Activated T-cell treated with anti-CD3 and anti-CD28 coated beads, Interleukin-2, amount 50 U/mL, for 4 hours (primary cell): ENCODE data around the gene STT3A. TPM values are rescaled to one million over a fixed set of nuclear protein-coding genes. Genes with fewer than 3 reads are reported as not detected.
"Not testable (repeated sequence)": the region's sequence is repeated elsewhere in the genome, so short reads cannot be mapped to it uniquely, and the experiment has no call there.

Experiments used
- ATAC-seq, 2 donors: fragments of 200-7000 bp; cut with Tn5 transposase; one replicate each; pipeline ENCODE4 v1.10.0; 2021
- DNase-seq: peaks from one replicate; pipeline ENCODE4 v3.0.0-alpha.2; 2020
- H3K27me3 Mint-ChIP-seq: one replicate; pipeline ENCODE4 v1.8.0; 2021; ENCODE audit warnings: low read depth, mixed read lengths
- H3K36me3 Mint-ChIP-seq: one replicate; pipeline ENCODE4 v1.8.0; 2022; ENCODE audit warnings: mixed read lengths; ENCODE audit not compliant: insufficient read depth
- H3K4me1 Mint-ChIP-seq: one replicate; pipeline ENCODE4 v1.8.0; 2021; ENCODE audit warnings: low read depth, mixed read lengths
- H3K4me3 Mint-ChIP-seq: one replicate; pipeline ENCODE4 v1.8.0; 2021; ENCODE audit warnings: mild to moderate bottlenecking, moderate library complexity, mixed read lengths
- H3K9me3 Mint-ChIP-seq: one replicate; pipeline ENCODE4 v1.8.0; 2021; ENCODE audit warnings: mixed read lengths
- total RNA-seq, 3 donors: library from RNA; stranded (reverse); gene quantifications; one replicate each; pipeline ENCODE4 v1.2.1, GENCODE V29; 2021

Gene STT3A
- total RNA-seq, 3 donors from 2014 or later: 124 to 148 (median 141) TPM

DNA sequence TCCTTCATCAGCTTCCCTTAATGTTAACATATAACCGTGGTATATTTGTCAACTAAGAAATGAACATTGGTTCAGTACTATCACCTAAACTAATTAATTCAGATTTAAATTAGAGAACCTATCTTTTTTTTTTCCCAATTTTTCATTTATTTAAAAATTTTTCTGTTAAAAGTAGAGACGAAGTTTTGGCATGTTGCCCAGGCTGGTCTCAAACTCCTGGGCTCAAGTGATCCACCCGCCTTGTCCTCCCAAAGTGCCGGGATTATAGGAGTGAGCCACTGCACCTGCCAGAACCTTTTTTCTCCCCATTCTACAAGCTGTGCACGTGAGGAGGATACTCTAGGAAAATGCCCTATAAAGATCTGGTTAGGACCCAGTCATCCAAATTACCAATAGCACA, 19.7 kb upstream of the STT3A start:
- Mint-ChIP-seq H3K36me3 (peaks cover 38% of the 10 kb centered on the region), H3K9me3 (no peaks in the 10 kb centered on the region), H3K4me1 (peaks cover 24% of the 10 kb centered on the region), H3K4me3 (no peak overlapping the region), H3K27me3 (no peaks in the 10 kb centered on the region)
- DNase-seq (no peak), ATAC-seq (no peak)

DNA sequence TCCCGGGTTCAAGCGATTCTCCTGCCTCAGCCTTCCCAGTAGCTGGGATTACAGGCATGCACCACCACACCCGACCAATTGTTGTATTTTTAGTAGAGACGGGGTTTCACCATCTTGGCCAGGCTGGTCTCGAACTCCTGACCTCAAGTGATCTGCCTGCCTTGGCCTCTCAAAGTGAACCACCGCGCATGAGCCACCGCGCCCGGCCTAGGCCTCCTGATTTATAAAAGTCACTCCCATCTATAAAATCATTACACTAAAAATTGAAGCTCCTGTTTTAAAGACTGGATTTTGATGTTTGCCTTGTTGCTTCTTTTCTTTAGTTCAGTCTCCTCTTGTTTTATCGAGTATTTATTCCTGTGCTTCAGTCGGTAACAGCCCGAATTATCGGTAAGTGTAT, 15.5 kb upstream of the STT3A start:
- H3K27me3 Mint-ChIP-seq, ATAC-seq, H3K4me1 Mint-ChIP-seq, H3K4me3 Mint-ChIP-seq, H3K9me3 Mint-ChIP-seq, DNase-seq: not testable (repeated sequence)
- H3K36me3 Mint-ChIP-seq: peaks cover 50% of the 10 kb centered on the region

DNA sequence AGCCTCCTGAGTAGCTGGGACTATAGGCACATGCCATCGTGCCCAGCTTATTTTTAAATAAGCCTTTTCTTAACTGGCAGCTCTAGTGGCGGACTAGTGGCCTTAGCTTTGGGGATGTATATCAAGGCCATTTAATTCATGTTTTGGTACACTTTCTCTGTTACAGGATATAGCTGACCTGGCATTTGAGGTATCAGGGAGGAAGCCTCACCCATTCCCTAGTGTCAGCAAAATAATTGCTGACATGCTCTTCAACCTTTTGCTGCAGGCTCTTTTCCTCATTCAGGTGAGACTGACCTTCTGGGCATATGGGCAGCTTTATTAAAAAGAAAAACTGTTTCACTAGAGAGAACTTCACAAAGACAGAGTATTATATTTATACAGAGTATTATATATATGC, 13.9 kb upstream of the STT3A start:
- no peak for DNase-seq
- no peaks in the 10 kb centered on the region for H3K9me3 Mint-ChIP-seq
- no peaks in the 10 kb centered on the region for H3K27me3 Mint-ChIP-seq
- no peak for ATAC-seq
- no peak overlapping the region for H3K4me3 Mint-ChIP-seq
- peaks cover 2% of the 10 kb centered on the region for H3K4me1 Mint-ChIP-seq
- peaks cover 54% of the 10 kb centered on the region for H3K36me3 Mint-ChIP-seq

DNA sequence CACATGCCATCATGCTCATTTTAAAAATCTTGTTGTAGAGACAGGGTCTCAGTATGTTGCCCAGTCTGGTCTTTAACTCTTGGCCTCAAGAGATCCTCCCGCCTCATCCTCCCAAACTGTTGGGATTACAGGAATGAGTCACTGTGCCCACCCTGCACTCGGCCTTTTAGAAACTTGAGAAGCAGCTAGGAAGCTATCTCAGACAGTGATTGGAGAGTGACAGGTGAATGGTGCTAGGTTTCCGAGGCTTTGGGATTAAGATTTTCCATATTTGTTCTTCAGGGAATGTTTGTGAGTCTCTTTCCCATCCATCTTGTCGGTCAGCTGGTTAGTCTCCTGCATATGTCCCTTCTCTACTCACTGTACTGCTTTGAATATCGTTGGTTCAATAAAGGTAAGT, 12.8 kb upstream of the STT3A start:
- H3K9me3 Mint-ChIP-seq: no peaks in the 10 kb centered on the region
- no peaks in the 10 kb centered on the region for H3K27me3 Mint-ChIP-seq
- ATAC-seq (no peak), DNase-seq (no peak)
- peaks cover 57% of the 10 kb centered on the region for H3K36me3 Mint-ChIP-seq
- peaks cover 2% of the 10 kb centered on the region for H3K4me1 Mint-ChIP-seq
- no peak overlapping the region for H3K4me3 Mint-ChIP-seq

DNA sequence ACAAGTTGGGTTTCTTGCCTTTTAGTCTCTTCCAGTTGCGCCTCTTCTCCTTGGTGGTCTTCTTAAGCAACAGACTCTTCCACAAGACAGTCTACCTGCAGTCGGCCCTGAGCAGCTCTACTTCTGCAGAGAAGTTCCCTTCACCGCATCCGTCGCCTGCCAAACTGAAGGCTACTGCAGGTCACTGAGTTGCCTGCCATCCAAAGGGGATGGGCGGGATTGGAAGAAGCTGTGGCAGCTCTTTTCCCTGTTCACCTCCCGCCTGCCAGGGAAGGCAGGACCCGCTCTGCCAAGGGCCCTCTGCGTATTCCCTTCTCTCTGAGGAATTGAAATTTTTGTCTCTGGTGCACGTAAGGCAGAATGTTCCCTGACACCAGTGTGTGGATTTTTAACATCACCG, 9.2 kb upstream of the STT3A start:
- no peak for ATAC-seq
- H3K4me1 Mint-ChIP-seq: peaks cover 3% of the 10 kb centered on the region
- peaks cover 35% of the 10 kb centered on the region for H3K36me3 Mint-ChIP-seq
- no peak for DNase-seq
- H3K4me3 Mint-ChIP-seq: no peak overlapping the region
- H3K9me3 Mint-ChIP-seq: no peaks in the 10 kb centered on the region
- no peaks in the 10 kb centered on the region for H3K27me3 Mint-ChIP-seq

- Mint-ChIP-seq H3K36me3 (peaks cover 25% of the 10 kb centered on the region), H3K9me3 (no peaks in the 10 kb centered on the region), H3K4me3 (no peak overlapping the region), H3K27me3 (no peaks in the 10 kb centered on the region), H3K4me1 (peaks cover 3% of the 10 kb centered on the region)
- ATAC-seq: no peak
- DNase-seq: no peak
These were observed 7.2 kb upstream of the STT3A start for GRCh38 chr11:125585487-125585886.

DNA sequence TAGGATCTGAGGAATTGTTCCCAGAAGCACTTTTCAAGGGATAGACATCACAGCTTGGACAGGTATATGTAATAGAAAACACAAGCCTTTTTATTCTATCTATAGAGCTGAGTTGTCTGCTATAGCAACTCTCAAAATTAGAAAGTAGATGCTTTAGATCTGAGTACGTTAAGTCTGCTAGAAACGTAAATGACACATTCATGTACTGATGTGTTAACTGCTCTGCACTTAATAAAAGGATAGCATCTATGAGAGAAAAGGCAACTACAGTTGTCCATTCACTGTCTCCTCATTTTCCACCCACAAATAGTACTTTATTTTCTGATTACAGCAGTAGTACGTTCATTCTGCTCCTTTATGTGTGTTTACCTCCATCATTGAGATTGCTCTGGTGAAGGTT, 6.0 kb upstream of the STT3A start:
- H3K27me3 Mint-ChIP-seq: no peaks in the 10 kb centered on the region
- no peak for DNase-seq
- no peak overlapping the region for H3K4me3 Mint-ChIP-seq
- ATAC-seq: no peak
- H3K36me3 Mint-ChIP-seq: peaks cover 22% of the 10 kb centered on the region
- peaks cover 9% of the 10 kb centered on the region for H3K4me1 Mint-ChIP-seq
- no peaks in the 10 kb centered on the region for H3K9me3 Mint-ChIP-seq

- ATAC-seq: no peak
- Mint-ChIP-seq H3K4me1 (peaks cover 11% of the 10 kb centered on the region), H3K4me3 (no peak overlapping the region), H3K36me3 (peaks cover 22% of the 10 kb centered on the region), H3K9me3 (no peaks in the 10 kb centered on the region), H3K27me3 (no peaks in the 10 kb centered on the region)
- no peak for DNase-seq
These were observed 5.2 kb upstream of the STT3A start for GRCh38 chr11:125587480-125587879.

GRCh38 chr11:125588505-125588904, 4.1 kb upstream of the STT3A start:
- peaks cover 16% of the 10 kb centered on the region for H3K4me1 Mint-ChIP-seq
- H3K4me3 Mint-ChIP-seq: no peak overlapping the region
- no peak for ATAC-seq

DNA sequence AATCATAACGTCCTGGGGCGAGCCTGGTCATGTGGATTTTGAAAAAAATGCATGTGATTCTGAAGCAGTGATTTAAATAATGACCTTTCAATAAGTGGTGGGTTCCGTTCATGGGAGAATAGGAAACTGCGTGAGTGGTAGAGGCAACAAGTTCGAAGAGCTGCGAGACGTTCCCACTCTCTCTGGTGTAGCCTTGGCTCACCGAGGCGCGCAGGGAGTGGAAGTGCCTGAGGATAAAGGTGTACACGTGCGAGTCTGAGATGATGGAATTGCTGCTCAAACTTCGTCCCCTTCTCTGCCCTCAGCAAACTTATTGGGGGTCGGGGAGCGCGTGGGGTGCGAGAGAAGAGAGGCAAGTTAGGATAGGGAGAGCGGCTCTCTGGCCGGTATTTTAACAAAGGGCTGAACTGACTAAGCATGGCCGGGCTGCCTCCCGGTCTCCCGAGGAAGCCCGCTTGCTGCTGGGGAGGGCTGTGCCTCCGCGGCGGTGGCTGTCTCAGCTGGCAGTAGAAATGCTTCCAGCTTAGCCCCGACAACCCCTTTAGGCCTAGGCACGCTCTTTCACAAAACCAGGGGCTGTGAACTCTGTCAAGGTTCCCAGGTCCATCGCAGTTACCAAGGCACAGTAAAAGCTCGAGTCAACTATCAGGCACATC, 875 bp upstream of the STT3A start:
- Mint-ChIP-seq H3K36me3 (peaks cover 8% of the 10 kb centered on the region), H3K9me3 (no peaks in the 10 kb centered on the region), H3K4me3 (peak overlapping the region; percentile 99), H3K27me3 (no peaks in the 10 kb centered on the region), H3K4me1 (peaks cover 40% of the 10 kb centered on the region)
- DNase-seq (peak; percentile 31), ATAC-seq (peak; percentile 15 to 19)

More at GRCh38 chr11:125588505-125588904, 4.1 kb upstream of the STT3A start:
- Mint-ChIP-seq H3K9me3 (no peaks in the 10 kb centered on the region), H3K27me3 (no peaks in the 10 kb centered on the region), H3K36me3 (peaks cover 14% of the 10 kb centered on the region)
- no peak for DNase-seq

- Mint-ChIP-seq H3K27me3 (no peaks in the 10 kb centered on the region), H3K36me3 (peaks cover 20% of the 10 kb centered on the region), H3K4me1 (peaks cover 40% of the 10 kb centered on the region), H3K4me3 (peak overlapping the region; percentile 99), H3K9me3 (no peaks in the 10 kb centered on the region)
- ATAC-seq: peak; percentile 3 to 8
- no peak for DNase-seq
These were observed 615 bp downstream of the STT3A start for GRCh38 chr11:125593114-125593820.

DNA sequence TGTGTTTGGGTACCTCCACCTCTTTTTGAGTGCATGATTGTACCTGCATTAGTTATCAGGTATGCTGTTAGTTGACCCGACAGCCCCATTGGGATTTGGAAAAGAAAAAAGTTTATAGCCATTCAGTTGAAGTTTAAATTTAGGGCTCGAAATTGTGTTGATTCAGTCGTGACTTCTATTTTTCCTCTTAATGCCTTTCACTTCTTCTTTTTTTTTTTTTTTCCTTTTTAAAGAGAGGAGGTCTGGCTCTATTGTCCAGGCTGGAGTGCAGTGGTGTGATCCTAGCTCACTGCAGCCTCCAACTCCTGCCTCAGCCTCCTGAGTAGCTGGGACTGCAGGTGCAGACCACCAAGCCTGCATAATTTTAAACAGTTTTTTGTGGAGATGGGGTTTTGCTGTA, 2.3 kb downstream of the STT3A start:
- Mint-ChIP-seq H3K4me1 (peaks cover 38% of the 10 kb centered on the region), H3K9me3 (no peaks in the 10 kb centered on the region), H3K4me3 (peak overlapping the region; percentile 59), H3K36me3 (peaks cover 26% of the 10 kb centered on the region), H3K27me3 (no peaks in the 10 kb centered on the region)
- no peak for ATAC-seq
- no peak for DNase-seq

- peaks cover 9% of the 10 kb centered on the region for H3K4me1 Mint-ChIP-seq
- no peaks in the 10 kb centered on the region for H3K9me3 Mint-ChIP-seq
- no peak overlapping the region for H3K4me3 Mint-ChIP-seq
- H3K27me3 Mint-ChIP-seq: no peaks in the 10 kb centered on the region
- H3K36me3 Mint-ChIP-seq: peaks cover 49% of the 10 kb centered on the region
- ATAC-seq (no peak), DNase-seq (no peak)
These were observed 8.0 kb downstream of the STT3A start for GRCh38 chr11:125600663-125601062.

- ATAC-seq (no peak), DNase-seq (no peak)
- no peaks in the 10 kb centered on the region for H3K27me3 Mint-ChIP-seq
- H3K36me3 Mint-ChIP-seq: peaks cover 49% of the 10 kb centered on the region
- peaks cover 2% of the 10 kb centered on the region for H3K4me1 Mint-ChIP-seq
- H3K4me3 Mint-ChIP-seq: no peak overlapping the region
- no peaks in the 10 kb centered on the region for H3K9me3 Mint-ChIP-seq
These were observed 10.6 kb downstream of the STT3A start for GRCh38 chr11:125603207-125603606.

- Mint-ChIP-seq H3K4me3 (no peak overlapping the region), H3K27me3 (no peaks in the 10 kb centered on the region), H3K36me3 (peaks cover 55% of the 10 kb centered on the region), H3K4me1 (peaks cover 2% of the 10 kb centered on the region), H3K9me3 (no peaks in the 10 kb centered on the region)
- DNase-seq (no peak), ATAC-seq (no peak)
These were observed 12.8 kb downstream of the STT3A start for GRCh38 chr11:125605417-125605816.
